ENCODE results near the gene HOOK2. TPM values are rescaled to one million over a fixed set of nuclear protein-coding genes. Genes with fewer than 3 reads are reported as not detected.

The HOOK2 gene
- total and polyA plus RNA-seq, 9 of the 15 experiments (the other 6 are each of a cell fraction or from before 2014, with no cell fraction given) = 1.3 to 17.2 (median 9.9) TPM

DNA sequence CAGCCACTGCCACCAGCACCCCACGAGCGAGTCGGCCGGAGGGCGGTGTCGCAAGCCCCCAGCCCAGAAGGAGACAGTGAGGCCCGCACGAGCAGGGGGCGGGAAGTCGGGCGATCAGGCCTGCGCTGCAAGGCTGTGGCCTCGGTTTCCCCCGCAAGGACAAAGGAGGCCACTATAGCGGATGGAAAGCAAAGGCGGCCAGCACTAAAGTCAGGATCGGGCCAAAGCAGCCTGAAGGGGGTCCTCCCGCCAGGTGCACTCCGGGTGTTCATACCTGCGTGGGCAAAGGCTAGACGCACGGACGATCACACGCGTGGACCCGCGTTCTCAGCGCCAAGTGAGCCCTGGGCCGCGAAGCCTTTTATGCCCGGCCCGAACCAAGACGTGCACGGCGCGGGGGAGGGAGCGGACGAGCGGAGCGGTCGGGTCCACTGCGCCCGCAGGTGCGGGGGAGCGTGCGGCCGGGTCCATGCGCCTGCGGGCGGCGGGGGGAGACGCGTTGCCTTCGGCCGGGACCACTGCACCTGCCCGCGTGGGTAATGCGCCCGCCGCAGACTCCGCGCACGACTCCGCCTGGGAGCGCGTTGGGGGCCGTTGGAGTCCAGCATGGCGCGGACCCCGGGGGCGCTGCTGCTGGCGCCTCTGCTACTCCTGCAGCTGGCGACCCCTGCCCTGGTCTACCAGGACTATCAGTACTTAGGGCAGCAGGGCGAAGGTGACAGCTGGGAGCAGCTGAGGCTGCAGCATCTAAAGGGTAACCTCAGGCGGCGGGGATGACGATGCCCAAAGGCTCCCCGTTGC lies 26.3 kb upstream of the HOOK2 start, which contains the start of the genes PRDX2 and THSD8 (continued):
- TF ChIP-seq, protein P1, sequence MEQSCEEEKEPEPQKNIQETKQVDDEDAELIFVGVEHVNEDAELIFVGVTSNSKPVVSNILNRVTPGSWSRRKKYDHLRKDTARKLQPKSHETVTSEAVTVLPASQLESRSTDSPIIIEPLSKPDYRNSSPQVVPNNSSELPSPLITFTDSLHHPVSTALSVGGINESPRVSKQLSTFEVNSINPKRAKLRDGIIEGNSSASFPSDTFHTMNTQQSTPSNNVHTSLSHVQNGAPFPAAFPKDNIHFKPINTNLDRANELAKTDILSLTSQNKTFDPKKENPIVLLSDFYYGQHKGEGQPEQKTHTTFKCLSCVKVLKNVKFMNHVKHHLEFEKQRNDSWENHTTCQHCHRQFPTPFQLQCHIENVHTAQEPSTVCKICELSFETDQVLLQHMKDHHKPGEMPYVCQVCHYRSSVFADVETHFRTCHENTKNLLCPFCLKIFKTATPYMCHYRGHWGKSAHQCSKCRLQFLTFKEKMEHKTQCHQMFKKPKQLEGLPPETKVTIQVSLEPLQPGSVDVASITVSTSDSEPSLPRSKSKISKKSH (CRISPR knock-in tag; IDR thresholded peaks at IDR 0.05) = no peak
- TF ChIP-seq ZFP1 (CRISPR knock-in tag; IDR thresholded peaks at IDR 0.05) (no peak), NCOA6 (IDR thresholded peaks at IDR 0.05) (no peak), SOX6 (IDR thresholded peaks at IDR 0.05) (0 out of 2 replicates have a peak, but pooled peaks have one; percentile 18), ESRRB (CRISPR knock-in tag; IDR thresholded peaks at IDR 0.05; ENCODE audit: borderline replicate concordance) (no peak), CAMTA2 (CRISPR knock-in tag; conservative IDR thresholded peaks at IDR 0.05) (no peak)
- TF ChIP-seq, protein P2, sequence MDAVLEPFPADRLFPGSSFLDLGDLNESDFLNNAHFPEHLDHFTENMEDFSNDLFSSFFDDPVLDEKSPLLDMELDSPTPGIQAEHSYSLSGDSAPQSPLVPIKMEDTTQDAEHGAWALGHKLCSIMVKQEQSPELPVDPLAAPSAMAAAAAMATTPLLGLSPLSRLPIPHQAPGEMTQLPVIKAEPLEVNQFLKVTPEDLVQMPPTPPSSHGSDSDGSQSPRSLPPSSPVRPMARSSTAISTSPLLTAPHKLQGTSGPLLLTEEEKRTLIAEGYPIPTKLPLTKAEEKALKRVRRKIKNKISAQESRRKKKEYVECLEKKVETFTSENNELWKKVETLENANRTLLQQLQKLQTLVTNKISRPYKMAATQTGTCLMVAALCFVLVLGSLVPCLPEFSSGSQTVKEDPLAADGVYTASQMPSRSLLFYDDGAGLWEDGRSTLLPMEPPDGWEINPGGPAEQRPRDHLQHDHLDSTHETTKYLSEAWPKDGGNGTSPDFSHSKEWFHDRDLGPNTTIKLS (IDR thresholded peaks at IDR 0.05; ENCODE audit: borderline replicate concordance, low read depth) = peak; percentile 45
- TF ChIP-seq, protein P3, sequence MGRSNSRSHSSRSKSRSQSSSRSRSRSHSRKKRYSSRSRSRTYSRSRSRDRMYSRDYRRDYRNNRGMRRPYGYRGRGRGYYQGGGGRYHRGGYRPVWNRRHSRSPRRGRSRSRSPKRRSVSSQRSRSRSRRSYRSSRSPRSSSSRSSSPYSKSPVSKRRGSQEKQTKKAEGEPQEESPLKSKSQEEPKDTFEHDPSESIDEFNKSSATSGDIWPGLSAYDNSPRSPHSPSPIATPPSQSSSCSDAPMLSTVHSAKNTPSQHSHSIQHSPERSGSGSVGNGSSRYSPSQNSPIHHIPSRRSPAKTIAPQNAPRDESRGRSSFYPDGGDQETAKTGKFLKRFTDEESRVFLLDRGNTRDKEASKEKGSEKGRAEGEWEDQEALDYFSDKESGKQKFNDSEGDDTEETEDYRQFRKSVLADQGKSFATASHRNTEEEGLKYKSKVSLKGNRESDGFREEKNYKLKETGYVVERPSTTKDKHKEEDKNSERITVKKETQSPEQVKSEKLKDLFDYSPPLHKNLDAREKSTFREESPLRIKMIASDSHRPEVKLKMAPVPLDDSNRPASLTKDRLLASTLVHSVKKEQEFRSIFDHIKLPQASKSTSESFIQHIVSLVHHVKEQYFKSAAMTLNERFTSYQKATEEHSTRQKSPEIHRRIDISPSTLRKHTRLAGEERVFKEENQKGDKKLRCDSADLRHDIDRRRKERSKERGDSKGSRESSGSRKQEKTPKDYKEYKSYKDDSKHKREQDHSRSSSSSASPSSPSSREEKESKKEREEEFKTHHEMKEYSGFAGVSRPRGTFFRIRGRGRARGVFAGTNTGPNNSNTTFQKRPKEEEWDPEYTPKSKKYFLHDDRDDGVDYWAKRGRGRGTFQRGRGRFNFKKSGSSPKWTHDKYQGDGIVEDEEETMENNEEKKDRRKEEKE (IDR thresholded peaks at IDR 0.05; ENCODE audit: borderline replicate concordance in 1 of 2, control insufficient read depth in 1 of 2, low read depth in 2 of 2, low read length in 1 of 2) = peak; percentile 50 to 89; a peak in 2 of 4 replicates
- TF ChIP-seq, protein P4, sequence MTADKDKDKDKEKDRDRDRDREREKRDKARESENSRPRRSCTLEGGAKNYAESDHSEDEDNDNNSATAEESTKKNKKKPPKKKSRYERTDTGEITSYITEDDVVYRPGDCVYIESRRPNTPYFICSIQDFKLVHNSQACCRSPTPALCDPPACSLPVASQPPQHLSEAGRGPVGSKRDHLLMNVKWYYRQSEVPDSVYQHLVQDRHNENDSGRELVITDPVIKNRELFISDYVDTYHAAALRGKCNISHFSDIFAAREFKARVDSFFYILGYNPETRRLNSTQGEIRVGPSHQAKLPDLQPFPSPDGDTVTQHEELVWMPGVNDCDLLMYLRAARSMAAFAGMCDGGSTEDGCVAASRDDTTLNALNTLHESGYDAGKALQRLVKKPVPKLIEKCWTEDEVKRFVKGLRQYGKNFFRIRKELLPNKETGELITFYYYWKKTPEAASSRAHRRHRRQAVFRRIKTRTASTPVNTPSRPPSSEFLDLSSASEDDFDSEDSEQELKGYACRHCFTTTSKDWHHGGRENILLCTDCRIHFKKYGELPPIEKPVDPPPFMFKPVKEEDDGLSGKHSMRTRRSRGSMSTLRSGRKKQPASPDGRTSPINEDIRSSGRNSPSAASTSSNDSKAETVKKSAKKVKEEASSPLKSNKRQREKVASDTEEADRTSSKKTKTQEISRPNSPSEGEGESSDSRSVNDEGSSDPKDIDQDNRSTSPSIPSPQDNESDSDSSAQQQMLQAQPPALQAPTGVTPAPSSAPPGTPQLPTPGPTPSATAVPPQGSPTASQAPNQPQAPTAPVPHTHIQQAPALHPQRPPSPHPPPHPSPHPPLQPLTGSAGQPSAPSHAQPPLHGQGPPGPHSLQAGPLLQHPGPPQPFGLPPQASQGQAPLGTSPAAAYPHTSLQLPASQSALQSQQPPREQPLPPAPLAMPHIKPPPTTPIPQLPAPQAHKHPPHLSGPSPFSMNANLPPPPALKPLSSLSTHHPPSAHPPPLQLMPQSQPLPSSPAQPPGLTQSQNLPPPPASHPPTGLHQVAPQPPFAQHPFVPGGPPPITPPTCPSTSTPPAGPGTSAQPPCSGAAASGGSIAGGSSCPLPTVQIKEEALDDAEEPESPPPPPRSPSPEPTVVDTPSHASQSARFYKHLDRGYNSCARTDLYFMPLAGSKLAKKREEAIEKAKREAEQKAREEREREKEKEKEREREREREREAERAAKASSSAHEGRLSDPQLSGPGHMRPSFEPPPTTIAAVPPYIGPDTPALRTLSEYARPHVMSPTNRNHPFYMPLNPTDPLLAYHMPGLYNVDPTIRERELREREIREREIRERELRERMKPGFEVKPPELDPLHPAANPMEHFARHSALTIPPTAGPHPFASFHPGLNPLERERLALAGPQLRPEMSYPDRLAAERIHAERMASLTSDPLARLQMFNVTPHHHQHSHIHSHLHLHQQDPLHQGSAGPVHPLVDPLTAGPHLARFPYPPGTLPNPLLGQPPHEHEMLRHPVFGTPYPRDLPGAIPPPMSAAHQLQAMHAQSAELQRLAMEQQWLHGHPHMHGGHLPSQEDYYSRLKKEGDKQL (CRISPR knock-in tag; IDR thresholded peaks at IDR 0.05; ENCODE audit: borderline replicate concordance) = no peak
- TF ChIP-seq, protein P5, sequence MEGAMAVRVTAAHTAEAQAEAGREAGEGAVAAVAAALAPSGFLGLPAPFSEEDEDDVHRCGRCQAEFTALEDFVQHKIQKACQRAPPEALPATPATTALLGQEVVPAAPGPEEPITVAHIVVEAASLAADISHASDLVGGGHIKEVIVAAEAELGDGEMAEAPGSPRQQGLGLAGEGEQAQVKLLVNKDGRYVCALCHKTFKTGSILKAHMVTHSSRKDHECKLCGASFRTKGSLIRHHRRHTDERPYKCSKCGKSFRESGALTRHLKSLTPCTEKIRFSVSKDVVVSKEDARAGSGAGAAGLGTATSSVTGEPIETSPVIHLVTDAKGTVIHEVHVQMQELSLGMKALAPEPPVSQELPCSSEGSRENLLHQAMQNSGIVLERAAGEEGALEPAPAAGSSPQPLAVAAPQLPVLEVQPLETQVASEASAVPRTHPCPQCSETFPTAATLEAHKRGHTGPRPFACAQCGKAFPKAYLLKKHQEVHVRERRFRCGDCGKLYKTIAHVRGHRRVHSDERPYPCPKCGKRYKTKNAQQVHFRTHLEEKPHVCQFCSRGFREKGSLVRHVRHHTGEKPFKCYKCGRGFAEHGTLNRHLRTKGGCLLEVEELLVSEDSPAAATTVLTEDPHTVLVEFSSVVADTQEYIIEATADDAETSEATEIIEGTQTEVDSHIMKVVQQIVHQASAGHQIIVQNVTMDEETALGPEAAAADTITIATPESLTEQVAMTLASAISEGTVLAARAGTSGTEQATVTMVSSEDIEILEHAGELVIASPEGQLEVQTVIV (CRISPR knock-in tag; IDR thresholded peaks at IDR 0.05; ENCODE audit: borderline replicate concordance) = no peak
